H1 (cell line): ENCODE data around the gene SEC14L6. TPM values are rescaled to one million over a fixed set of nuclear protein-coding genes. Genes with fewer than 3 reads are reported as not detected.

Experiments
- CTCF ChIA-PET: fragments of 300-600 bp; sonication (Branson Sonifier 250); formaldehyde crosslinking; loops from one replicate; lab custom pipeline; 2021; ENCODE audit not compliant: partially characterized antibody; lab: Charles Lee
- POLR2A ChIA-PET: fragments of 300-600 bp; sonication (Branson Sonifier 250); formaldehyde crosslinking; loops from one replicate; lab custom pipeline; 2021; ENCODE audit warnings: inconsistent platforms; ENCODE audit not compliant: partially characterized antibody; lab: Charles Lee
- DNase-seq, 2 experiments: peaks; one replicate each; pipeline versions ENCODE4 v3.0.0 to v3.0.0-alpha.2; 2010 to 2022; ENCODE audit warnings: low spot score in 2 of 2, low read depth in 1 of 2, mixed read lengths in 1 of 2
- FAIRE-seq: peaks from 2 replicates; lab custom pipeline; 2011; peaks lifted over from hg19 to GRCh38; lab: Jason Lieb, UNC
- H2AFZ ChIP-seq: 2 replicates; pipeline ENCODE4 v1.8.1; 2012; ENCODE audit warnings: low read length, inconsistent platforms
- H2AK5ac ChIP-seq: 2 replicates; pipeline ENCODE4 v1.6.1; 2013; ENCODE audit warnings: low read depth, low read length
- H2BK120ac ChIP-seq: replicated peaks from 2 replicates; pipeline ENCODE3; 2013; ENCODE audit warnings: low read depth, low read length, inconsistent platforms
- H2BK12ac ChIP-seq: 2 replicates; pipeline ENCODE4 v1.6.1; 2013; ENCODE audit warnings: low read depth, low read length
- H2BK15ac ChIP-seq: 2 replicates; pipeline ENCODE4 v1.6.1; 2013; ENCODE audit warnings: low read length
- H2BK20ac ChIP-seq: 2 replicates; pipeline ENCODE4 v1.6.1; 2013; ENCODE audit warnings: low read length
- H2BK5ac ChIP-seq: 2 replicates; pipeline ENCODE4 v1.6.1; 2013; ENCODE audit warnings: low read depth, low read length
- H3K14ac ChIP-seq: 2 replicates; pipeline ENCODE4 v1.6.1; 2013; ENCODE audit warnings: inconsistent platforms; ENCODE audit not compliant: insufficient read length
- H3K18ac ChIP-seq: 2 replicates; pipeline ENCODE4 v1.6.1; 2013; ENCODE audit warnings: low read length; ENCODE audit errors: extremely low read depth
- H3K23ac ChIP-seq: 2 replicates; pipeline ENCODE4 v1.6.1; 2013; ENCODE audit warnings: inconsistent platforms; ENCODE audit not compliant: insufficient read length
- H3K23me2 ChIP-seq: 2 replicates; pipeline ENCODE4 v1.6.1; 2013; ENCODE audit warnings: low read depth, low read length
- H3K27ac ChIP-seq: 2 replicates; pipeline ENCODE4 v1.6.1; 2011; ENCODE audit warnings: low read depth, low read length, inconsistent platforms
- H3K27me3 ChIP-seq, 4 experiments: replicated peaks in 1 of 4; 1 replicate in 1 of 4; 2 replicates in 3 of 4; pipeline versions ENCODE4 v1.6.1 to v1.8.1; 2011 to 2013; ENCODE audit warnings: low read length in 3 of 4, mild to moderate bottlenecking in 3 of 4, inconsistent platforms in 2 of 4, mixed read lengths in 2 of 4, moderate library complexity in 1 of 4; ENCODE audit not compliant: control insufficient read depth in 3 of 4, insufficient read depth in 3 of 4; ENCODE audit errors: extremely low read depth in 1 of 4
- H3K36me3 ChIP-seq, 4 experiments: 2 replicates each; pipeline versions ENCODE4 v1.6.1 to v1.8.1; 2011 to 2013; ENCODE audit warnings: mild to moderate bottlenecking in 4 of 4, low read length in 3 of 4, moderate library complexity in 2 of 4, control low read depth in 1 of 4, inconsistent platforms in 1 of 4; ENCODE audit not compliant: insufficient read depth in 4 of 4, control insufficient read depth in 2 of 4
- H3K4ac ChIP-seq: replicated peaks from 2 replicates; pipeline ENCODE3; 2013; ENCODE audit warnings: low read length, low read depth, mixed read lengths, inconsistent platforms; ENCODE audit not compliant: insufficient read length
- H3K4me1 ChIP-seq, 4 experiments: replicated peaks in 1 of 4; 1 replicate in 1 of 4; 2 replicates in 3 of 4; pipeline versions ENCODE4 v1.6.1 to v1.8.1; 2011 to 2013; ENCODE audit warnings: low read length in 3 of 4, inconsistent platforms in 2 of 4, mixed read lengths in 1 of 4; ENCODE audit not compliant: insufficient read depth in 4 of 4, control insufficient read depth in 3 of 4
- H3K4me2 ChIP-seq, 2 experiments: 2 replicates each; pipeline versions ENCODE4 v1.6.1 to v1.8.1; 2011 to 2013; ENCODE audit warnings: low read depth in 2 of 2, low read length in 2 of 2, control low read depth in 1 of 2, inconsistent platforms in 1 of 2, mild to moderate bottlenecking in 1 of 2; ENCODE audit not compliant: insufficient read depth in 1 of 2
- H3K4me3 ChIP-seq, 4 experiments: fragments of 200-600, 300-600 bp in 1 of 4; sonication (generic), shearing (Covaris generic), sonication (Bioruptor Twin) in 1 of 4; 2 replicates each; pipeline versions ENCODE4 v1.5.1 to v1.8.1; 2011 to 2016; ENCODE audit warnings: low read length in 4 of 4, low read depth in 3 of 4, control low read depth in 2 of 4, inconsistent platforms in 2 of 4, mild to moderate bottlenecking in 2 of 4, mixed read lengths in 1 of 4, moderate library complexity in 1 of 4; ENCODE audit not compliant: insufficient read depth in 2 of 4; ENCODE audit errors: extremely low read depth in 1 of 4
- H3K56ac ChIP-seq: replicated peaks from 2 replicates; pipeline ENCODE3; 2013; ENCODE audit warnings: low read depth, mild to moderate bottlenecking, mixed read lengths, low read length, inconsistent platforms; ENCODE audit not compliant: insufficient read length
- H3K79me1 ChIP-seq: 2 replicates; pipeline ENCODE4 v1.6.1; 2013; ENCODE audit warnings: low read depth, low read length, control low read depth
- H3K79me2 ChIP-seq, 2 experiments: 2 replicates each; pipeline versions ENCODE4 v1.6.1 to v1.8.1; 2012 to 2013; ENCODE audit warnings: low read length in 2 of 2, mild to moderate bottlenecking in 2 of 2, inconsistent platforms in 1 of 2; ENCODE audit not compliant: insufficient read depth in 2 of 2, control insufficient read depth in 1 of 2
- H3K9ac ChIP-seq, 4 experiments: replicated peaks in 1 of 4; 1 replicate in 1 of 4; 2 replicates in 3 of 4; pipeline versions ENCODE4 v1.6.1 to v1.8.1; 2011 to 2013; ENCODE audit warnings: low read depth in 3 of 4, low read length in 3 of 4, control low read depth in 2 of 4, mild to moderate bottlenecking in 2 of 4, moderate library complexity in 2 of 4, inconsistent platforms in 1 of 4; ENCODE audit errors: extremely low read depth in 1 of 4
- H3K9me3 ChIP-seq, 2 experiments: 2 replicates each; pipeline versions ENCODE4 v1.6.1 to v1.8.1; 2012 to 2013; ENCODE audit warnings: mild to moderate bottlenecking in 2 of 2, moderate library complexity in 2 of 2, control low read depth in 1 of 2, inconsistent platforms in 1 of 2, low read depth in 1 of 2, low read length in 1 of 2, mixed read lengths in 1 of 2; ENCODE audit not compliant: insufficient read depth in 2 of 2
- H4K20me1 ChIP-seq, 2 experiments: replicated peaks in 1 of 2; 2 replicates each; pipeline versions ENCODE3 to v1.8.1; 2011 to 2013; ENCODE audit warnings: inconsistent platforms in 2 of 2, low read length in 2 of 2, mild to moderate bottlenecking in 1 of 2; ENCODE audit not compliant: insufficient read depth in 2 of 2, control insufficient read depth in 1 of 2
- H4K5ac ChIP-seq: 2 replicates; pipeline ENCODE4 v1.6.1; 2013; ENCODE audit warnings: low read length, low read depth, mixed read lengths, inconsistent platforms; ENCODE audit not compliant: insufficient read length
- H4K8ac ChIP-seq: 2 replicates; pipeline ENCODE4 v1.8.0; 2013; ENCODE audit warnings: mild to moderate bottlenecking, moderate library complexity, low read length, inconsistent platforms; ENCODE audit not compliant: insufficient read depth; ENCODE audit errors: extremely low read depth
- H4K91ac ChIP-seq: replicated peaks from 2 replicates; pipeline ENCODE3; 2013; ENCODE audit warnings: low read length, mixed read lengths, inconsistent platforms; ENCODE audit not compliant: insufficient read length
- EP300 ChIP-seq, 2 experiments: IDR thresholded peaks; 1 replicate in 1 of 2; 2 replicates in 1 of 2; pipeline ENCODE4 v1.6.1; 2011 to 2012; ENCODE audit warnings: low read depth in 2 of 2, low read length in 2 of 2, mild to moderate bottlenecking in 2 of 2, borderline replicate concordance in 1 of 2, inconsistent platforms in 1 of 2, moderate library complexity in 1 of 2
- EZH2 ChIP-seq: fragments of 200-600 bp; sonication (generic); IDR thresholded peaks from 2 replicates; pipeline ENCODE4 v1.7.1; 2012; ENCODE audit warnings: low read depth, mild to moderate bottlenecking, moderate library complexity, low read length, inconsistent platforms; ENCODE audit not compliant: severe bottlenecking
- FOSL1 ChIP-seq: IDR thresholded peaks from 2 replicates; pipeline ENCODE4 v1.6.1; 2011; ENCODE audit warnings: mild to moderate bottlenecking, low read depth, low read length, moderate library complexity; ENCODE audit not compliant: insufficient read depth
- JUN ChIP-seq: IDR thresholded peaks from 2 replicates; pipeline ENCODE4 v1.6.1; 2011; ENCODE audit warnings: low read depth, mild to moderate bottlenecking, improper control_type of control experiment, low read length
- POLR2AphosphoS5 ChIP-seq: IDR thresholded peaks from 2 replicates; pipeline ENCODE4 v1.6.1; 2011; ENCODE audit warnings: low read depth, low read length
- RXRA ChIP-seq: IDR thresholded peaks from 2 replicates; pipeline ENCODE4 v1.6.1; 2011; ENCODE audit warnings: low read depth, mild to moderate bottlenecking, low read length, moderate library complexity; ENCODE audit not compliant: insufficient read depth
- SAP30 ChIP-seq: fragments of 300-600 bp; sonication (generic); IDR thresholded peaks from 2 replicates; pipeline ENCODE4 v1.7.1; 2012; ENCODE audit warnings: low read length, moderate library complexity, mild to moderate bottlenecking, inconsistent platforms; ENCODE audit not compliant: insufficient read depth, insufficient replicate concordance
- SP4 ChIP-seq: IDR thresholded peaks from 2 replicates; pipeline ENCODE4 v1.6.1; 2012; ENCODE audit warnings: low read length, inconsistent platforms
- TAF1 ChIP-seq: IDR thresholded peaks from 2 replicates; pipeline ENCODE4 v1.6.1; 2011; ENCODE audit warnings: mild to moderate bottlenecking, low read depth, low read length
- TBP ChIP-seq: IDR thresholded peaks from 2 replicates; pipeline ENCODE4 v1.6.1; 2011; ENCODE audit warnings: low read depth, low read length, improper control_type of control experiment
- USF2 ChIP-seq: IDR thresholded peaks from 2 replicates; pipeline ENCODE4 v1.6.1; 2011; ENCODE audit warnings: low read length, improper control_type of control experiment
- ZNF274 ChIP-seq: IDR thresholded peaks from 2 replicates; pipeline ENCODE4 v1.7.0; 2012; ENCODE audit warnings: low read length, borderline replicate concordance; ENCODE audit errors: extremely low read depth
- WGBS, 2 experiments: shearing (Covaris generic) in 1 of 2; methylation state at CpG; one replicate each; pipeline versions ENCODE4 v1.1.6 to v1.1.7; 2013 to 2015; ENCODE audit warnings: low lambda C conversion rate in 2 of 2, mixed read lengths in 2 of 2, inconsistent platforms in 1 of 2, low coverage in 1 of 2, missing lambda C conversion rate in 1 of 2; ENCODE audit not compliant: insufficient replicate concordance in 2 of 2, insufficient coverage in 1 of 2, insufficient read length in 1 of 2; ENCODE audit errors: extremely low coverage in 1 of 2, missing lambda C conversion rate in 1 of 2; 5-methylcytosine and 5-hydroxymethylcytosine counted together
- polyA plus RNA-seq, 7 experiments: library from polyadenylated mRNA; depleted of rRNA in 3 of 7; stranded (reverse) in 5 of 7; unstranded in 2 of 7; fragments of >200 nt in 5 of 7; fragments of 200-250 nt in 2 of 7; gene quantifications; 1 replicate in 5 of 7; 2 replicates in 1 of 7; 4 replicates in 1 of 7; pipeline versions ENCODE4 v1.2.1 to v1.2.3, GENCODE V29; 2011 to 2013; ENCODE audit warnings: missing spikeins in 2 of 7, mixed read lengths in 2 of 7
- total RNA-seq: library from RNA; stranded (reverse); fragmentation: NEBNext Ultra II Directional; extraction: Animal tissue kit (Norgen Biotek cat#: 25700); gene quantifications from 2 replicates; pipeline ENCODE4 v1.2.1, GENCODE V29; 2021

SEC14L6 gene
- total and polyA plus RNA-seq, 2 of the 8 experiments (the other 6 are each of a cell fraction or from before 2014, with no cell fraction given), result 0.63 to 2.1 TPM

DNA sequence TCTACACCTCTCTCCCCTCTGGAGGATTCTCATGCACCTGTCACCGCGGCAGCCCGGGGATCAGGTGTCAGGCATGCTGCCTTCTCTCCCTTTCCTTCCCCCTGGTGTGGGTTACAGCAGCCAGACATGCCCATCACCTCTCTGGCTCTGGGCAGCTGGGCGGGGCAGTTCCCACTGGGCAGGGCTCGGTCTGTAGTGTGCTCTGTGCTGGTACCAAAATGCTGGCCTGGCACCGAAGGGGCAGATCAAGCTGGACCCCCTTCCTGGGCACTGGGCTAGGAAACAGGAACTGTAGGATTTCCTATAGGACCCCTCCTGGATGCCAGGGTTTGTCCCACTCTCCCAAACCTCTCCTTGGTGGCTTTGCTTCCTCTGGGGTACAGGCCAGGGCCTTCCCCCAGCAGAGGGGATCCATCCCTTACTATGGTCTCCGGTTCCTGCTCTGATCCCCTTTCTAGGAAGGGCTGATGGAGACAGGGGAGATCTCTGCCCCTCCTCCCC lies 27.1 kb upstream of the SEC14L6 start:
- no peak overlapping the region for H3K27ac ChIP-seq
- peaks cover 10 to 21% (median 19%) of the 10 kb centered on the region in 4 experiments; a peak in 6 of 8 replicates for H3K36me3 ChIP-seq
- FAIRE-seq (no peak), DNase-seq (no peak)
- H3K4me3 ChIP-seq, result peak overlapping the region; percentile 54 to 84 (median 68); a peak in 6 of 8 replicates
- H3K79me2 ChIP-seq, result no peaks in the 10 kb centered on the region; a peak in 1 of 4 replicates
- H3K4me1 ChIP-seq, result peaks cover 0 to 15% (median 5%) of the 10 kb centered on the region in 4 experiments; a peak in 5 of 7 replicates
- H2BK12ac ChIP-seq, result no peak overlapping the region
- peaks cover 10% of the 10 kb centered on the region; the same call in 1 of the 2 replicates for H3K23me2 ChIP-seq
- no peak overlapping the region for H2BK120ac ChIP-seq
- no peak overlapping the region for H4K5ac ChIP-seq
- H4K91ac ChIP-seq, result no peak overlapping the region
- POLR2A ChIA-PET, result interaction anchor here (0.6 to 6.7 kb wide), 5 partner anchors 10 to 32 kb away, joined by 3 to 64 read pairs (median 4); partner anchors contain the start of gene PES1
- peak overlapping the region; percentile 79; the same call in 1 of the 2 replicates for H4K8ac ChIP-seq
- H3K4me2 ChIP-seq, result peak overlapping the region; percentile 84 to 98
- H3K9ac ChIP-seq, result no peak overlapping the region
- TF ChIP-seq SP4 (no peak), TAF1 (no peak), POLR2AphosphoS5 (no peak), SAP30 (no peak), FOSL1 (no peak), ZNF274 (no peak), USF2 (no peak), RXRA (no peak), EZH2 (no peak), TBP (no peak), JUN (no peak), EP300 (IDR thresholded peaks at IDR 0.05; ENCODE audit: borderline replicate concordance in 1 of 2, low read depth in 2 of 2, low read length in 2 of 2) (no peak)
- H2BK20ac ChIP-seq, result no peak overlapping the region
- H3K18ac ChIP-seq, result no peak overlapping the region
- no peak overlapping the region for H2AFZ ChIP-seq
- no peak overlapping the region for H3K14ac ChIP-seq
- no peak overlapping the region for H2BK5ac ChIP-seq
- H3K4ac ChIP-seq, result no peak overlapping the region
- no peak overlapping the region for H3K56ac ChIP-seq
- H2BK15ac ChIP-seq, result no peak overlapping the region
- CTCF ChIA-PET, result interaction anchor here (0.6 to 3.4 kb wide), 3 partner anchors 9 to 28 kb away, joined by 3 to 12 read pairs (median 6); no protein-coding TSS in a partner anchor
- no peak overlapping the region for H3K23ac ChIP-seq
- H3K27me3 ChIP-seq, result no peaks in the 10 kb centered on the region
- peaks cover 3% of the 10 kb centered on the region for H3K79me1 ChIP-seq
- 75% methylated on average over 7 of the region's 7 CpGs; no CpG with 5 or more reads in 1 of the 2 experiments for WGBS, 2 experiments
- no peaks in the 10 kb centered on the region for H3K9me3 ChIP-seq
- no peak overlapping the region; the same call in 1 of the 2 replicates for H2AK5ac ChIP-seq
- peaks cover 0 to 8% of the 10 kb centered on the region in 2 experiments for H4K20me1 ChIP-seq
